Right lobe of liver (tissue), 4 donors: ENCODE measurements around the gene CHAC2.

Experiments used
- CTCF ChIP-seq, 4 donors: fragments of 200-600 bp in 3 of 4; fragments of 450-650 bp in 1 of 4; IDR thresholded peaks; one replicate each; pipeline versions ENCODE4 v1.5.1 to v1.8.0; 2016 to 2022; ENCODE audit warnings: antibody characterized with exemption in 4 of 4, mild to moderate bottlenecking in 2 of 4
- POLR2A ChIP-seq: fragments of 450-650 bp; IDR thresholded peaks from one replicate; pipeline ENCODE4 v1.6.1; 2017; ENCODE audit warnings: antibody characterized with exemption, mild to moderate bottlenecking
- donor health status: DM: no; HTN: no; CAD: no.
- donor health status: DM: no; HTN: no; CAD: no.
- donor health status: DM: no; HTN: yes; CAD: no.

- TF ChIP-seq CTCF (IDR thresholded peaks at IDR 0.05) (no peak), POLR2A (no peak)
Observed at GRCh38 chr2:53751728-53752127, 15.9 kb upstream of the CHAC2 start.
